K562 (cell line): ENCODE data around the gene CDC42EP3. TPM values are rescaled to one million over a fixed set of nuclear protein-coding genes. Genes with fewer than 3 reads are reported as not detected.

Experiments used
- C11orf30 ChIP-seq: fragments of 450-650 bp; IDR thresholded peaks from 2 replicates; pipeline ENCODE4 v1.6.1; 2016; ENCODE audit warnings: low read depth, mild to moderate bottlenecking
- CTCF ChIP-seq, 3 experiments: IDR thresholded peaks in 2 of 3; conservative IDR thresholded peaks in 1 of 3; 2 replicates each; pipeline ENCODE4 v1.5.1; 2011 to 2012; ENCODE audit warnings: low read length in 3 of 3, mild to moderate bottlenecking in 3 of 3, control low read depth in 2 of 3, improper control_type of control experiment in 1 of 3, inconsistent platforms in 1 of 3, low read depth in 1 of 3, mixed read lengths in 1 of 3, moderate library complexity in 1 of 3; ENCODE audit not compliant: insufficient read depth in 2 of 3
- CXXC5 ChIP-seq: fragments of 250-450 bp; sonication (Bioruptor Pico); IDR thresholded peaks from 2 replicates; pipeline ENCODE4 v1.8.0; 2022; ENCODE audit warnings: inconsistent platforms, mild to moderate bottlenecking, moderate library complexity
- JUN ChIP-seq, 2 experiments: sonication (generic) in 1 of 2; formaldehyde crosslinking in 1 of 2; IDR thresholded peaks; 2 replicates each; pipeline versions ENCODE4 v1.6.1 to v1.8.0; 2012 to 2022; ENCODE audit warnings: borderline replicate concordance in 2 of 2, mild to moderate bottlenecking in 2 of 2, improper control_type of control experiment in 1 of 2, low read depth in 1 of 2, low read length in 1 of 2, missing genetic modification reagents in 1 of 2
- KDM4B ChIP-seq, 2 experiments: fragments of 450-650 bp in 1 of 2; sonication (generic) in 1 of 2; IDR thresholded peaks; 2 replicates each; pipeline ENCODE4 v1.6.1; 2016 to 2017; ENCODE audit warnings: borderline replicate concordance in 2 of 2, antibody characterized with exemption in 1 of 2, low read depth in 1 of 2, mild to moderate bottlenecking in 1 of 2
- MAFG ChIP-seq: fragments of 450-650 bp; conservative IDR thresholded peaks from 2 replicates; pipeline ENCODE4 v1.6.1; 2016; ENCODE audit warnings: missing genetic modification characterization, missing compliant biosample characterization
- SRF ChIP-seq, 2 experiments: fragments of 250-450, 450-650 bp in 1 of 2; sonication (Bioruptor Pico) in 1 of 2; sonication (generic) in 1 of 2; formaldehyde crosslinking; IDR thresholded peaks; 2 replicates each; pipeline versions ENCODE4 v1.5.0 to v1.5.1; 2020 to 2022; ENCODE audit warnings: mild to moderate bottlenecking in 1 of 2, missing genetic modification reagents in 1 of 2
- TAF9B ChIP-seq: fragments of 450-650 bp; IDR thresholded peaks from 2 replicates; pipeline ENCODE4 v1.6.1; 2018; ENCODE audit warnings: mild to moderate bottlenecking; ENCODE audit not compliant: partially characterized antibody
- TEAD1 ChIP-seq, 2 experiments: fragments of 450-650 bp in 1 of 2; sonication (generic) in 1 of 2; formaldehyde crosslinking; IDR thresholded peaks; 2 replicates each; pipeline versions ENCODE4 v1.4.0 to v1.8.0; 2020 to 2022; ENCODE audit warnings: mild to moderate bottlenecking in 2 of 2, missing genetic modification reagents in 1 of 2
- U2AF1 ChIP-seq: fragments of 200-400 bp; formaldehyde crosslinking; optimal IDR thresholded peaks from 2 replicates; pipeline ENCODE3; 2017; ENCODE audit warnings: mild to moderate bottlenecking, low read depth, low read length, moderate library complexity
- ZC3H8 ChIP-seq: fragments of 450-650 bp; IDR thresholded peaks from 2 replicates; pipeline ENCODE4 v1.6.1; 2017
- ZFPM2 ChIP-seq: fragments of 250-450 bp; sonication (Bioruptor Pico); IDR thresholded peaks from 2 replicates; pipeline ENCODE4 v1.5.1; 2022; ENCODE audit warnings: mild to moderate bottlenecking
- ZFX ChIP-seq: sonication (generic); formaldehyde crosslinking; IDR thresholded peaks from 2 replicates; pipeline ENCODE4 v1.8.0; 2022; ENCODE audit warnings: mild to moderate bottlenecking, missing genetic modification reagents, moderate library complexity
- ZNF347 ChIP-seq: fragments of 450-650 bp; formaldehyde crosslinking; IDR thresholded peaks from 2 replicates; pipeline ENCODE4 v1.4.0; 2020; ENCODE audit warnings: low read depth, mild to moderate bottlenecking, moderate library complexity
- ZNF75A ChIP-seq: fragments of 450-650 bp; formaldehyde crosslinking; IDR thresholded peaks from 2 replicates; pipeline ENCODE4 v1.4.0; 2020; ENCODE audit warnings: mild to moderate bottlenecking
- ZNF780A ChIP-seq: fragments of 250-450 bp; sonication (Bioruptor Pico); IDR thresholded peaks from 2 replicates; pipeline ENCODE4 v1.5.0; 2021; ENCODE audit warnings: mild to moderate bottlenecking
- polyA plus RNA-seq, 8 experiments: library from polyadenylated mRNA; depleted of rRNA in 4 of 8; stranded (reverse) in 5 of 8; unstranded in 3 of 8; fragments of >200 nt; fragmentation: Nextera tagmentation in 2 of 8; fragmentation: Illumina TruSeq in 1 of 8; extraction: Ambion mirVana in 2 of 8; extraction: Trizol in 1 of 8; gene quantifications; 2 replicates each; pipeline versions ENCODE4 v1.2.1 to v1.2.3, GENCODE V29; 2011 to 2014; ENCODE audit warnings: inconsistent platforms in 1 of 8, missing spikeins in 1 of 8
- total RNA-seq, 7 experiments: library from RNA; depleted of rRNA in 6 of 7; stranded (reverse); fragments of >200 nt in 6 of 7; fragmentation: Illumina TruSeq in 2 of 7; extraction: Trizol in 2 of 7; gene quantifications; 2 replicates each; pipeline versions ENCODE4 v1.2.1 to v1.2.3, GENCODE V29; 2011 to 2021; ENCODE audit warnings: low replicate concordance in 1 of 7
- TF ChIP-seq, protein P1 (sequence below): fragments of 450-650 bp; IDR thresholded peaks from 2 replicates; pipeline ENCODE4 v1.7.0; 2016; ENCODE audit warnings: borderline replicate concordance
- TF ChIP-seq, protein P2 (sequence below): fragments of 250-450 bp; sonication (Bioruptor Pico); IDR thresholded peaks from 2 replicates; pipeline ENCODE4 v1.5.0; 2020; ENCODE audit warnings: mild to moderate bottlenecking, borderline replicate concordance
- TF ChIP-seq, protein P3 (sequence below): fragments of 250-450 bp; sonication (Bioruptor Pico); IDR thresholded peaks from 2 replicates; pipeline ENCODE4 v1.5.0; 2020; ENCODE audit warnings: mild to moderate bottlenecking

CDC42EP3 gene
- total and polyA plus RNA-seq, 9 of the 15 experiments (the other 6 are each of a cell fraction or from before 2014, with no cell fraction given) = 0.72 to 6.4 (median 2.0) TPM

GRCh38 chr2:37672104-37672869 lies 845 bp upstream of the CDC42EP3 start (continued):
- no peak for TF ChIP-seq ZFPM2 (CRISPR knock-in tag)
- TF ChIP-seq TAF9B = no peak
- TF ChIP-seq C11orf30 = no peak
- TF ChIP-seq ZNF347 (CRISPR knock-in tag) = no peak
- TF ChIP-seq ZFX (CRISPR knock-in tag) = peak; percentile 38; the same call in 1 of the 2 replicates
- no peak for TF ChIP-seq ZNF75A
- TF ChIP-seq, protein P1, sequence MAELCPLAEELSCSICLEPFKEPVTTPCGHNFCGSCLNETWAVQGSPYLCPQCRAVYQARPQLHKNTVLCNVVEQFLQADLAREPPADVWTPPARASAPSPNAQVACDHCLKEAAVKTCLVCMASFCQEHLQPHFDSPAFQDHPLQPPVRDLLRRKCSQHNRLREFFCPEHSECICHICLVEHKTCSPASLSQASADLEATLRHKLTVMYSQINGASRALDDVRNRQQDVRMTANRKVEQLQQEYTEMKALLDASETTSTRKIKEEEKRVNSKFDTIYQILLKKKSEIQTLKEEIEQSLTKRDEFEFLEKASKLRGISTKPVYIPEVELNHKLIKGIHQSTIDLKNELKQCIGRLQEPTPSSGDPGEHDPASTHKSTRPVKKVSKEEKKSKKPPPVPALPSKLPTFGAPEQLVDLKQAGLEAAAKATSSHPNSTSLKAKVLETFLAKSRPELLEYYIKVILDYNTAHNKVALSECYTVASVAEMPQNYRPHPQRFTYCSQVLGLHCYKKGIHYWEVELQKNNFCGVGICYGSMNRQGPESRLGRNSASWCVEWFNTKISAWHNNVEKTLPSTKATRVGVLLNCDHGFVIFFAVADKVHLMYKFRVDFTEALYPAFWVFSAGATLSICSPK = no peak
- TF ChIP-seq CXXC5 = peak; percentile 69; the same call in 1 of the 2 replicates
- TF ChIP-seq MAFG (tag) = no peak
- TF ChIP-seq TEAD1 (CRISPR knock-in tag; IDR thresholded peaks at IDR 0.05) = peak in 1 of 2 experiments; percentile 42; a peak in 2 of 4 replicates
- TF ChIP-seq KDM4B (IDR thresholded peaks at IDR 0.05; ENCODE audit: borderline replicate concordance in 2 of 2, low read depth in 1 of 2) = no peak
- no peak for TF ChIP-seq CTCF (IDR thresholded peaks at IDR 0.05 in 2 of 3, conservative IDR thresholded peaks at IDR 0.05 in 1 of 3; ENCODE audit: insufficient read depth in 2 of 3, low read depth in 1 of 3, low read length in 3 of 3)
- TF ChIP-seq ZC3H8 = no peak
- no peak for TF ChIP-seq U2AF1
- no peak for TF ChIP-seq ZNF780A (CRISPR knock-in tag)
- TF ChIP-seq, protein P2, sequence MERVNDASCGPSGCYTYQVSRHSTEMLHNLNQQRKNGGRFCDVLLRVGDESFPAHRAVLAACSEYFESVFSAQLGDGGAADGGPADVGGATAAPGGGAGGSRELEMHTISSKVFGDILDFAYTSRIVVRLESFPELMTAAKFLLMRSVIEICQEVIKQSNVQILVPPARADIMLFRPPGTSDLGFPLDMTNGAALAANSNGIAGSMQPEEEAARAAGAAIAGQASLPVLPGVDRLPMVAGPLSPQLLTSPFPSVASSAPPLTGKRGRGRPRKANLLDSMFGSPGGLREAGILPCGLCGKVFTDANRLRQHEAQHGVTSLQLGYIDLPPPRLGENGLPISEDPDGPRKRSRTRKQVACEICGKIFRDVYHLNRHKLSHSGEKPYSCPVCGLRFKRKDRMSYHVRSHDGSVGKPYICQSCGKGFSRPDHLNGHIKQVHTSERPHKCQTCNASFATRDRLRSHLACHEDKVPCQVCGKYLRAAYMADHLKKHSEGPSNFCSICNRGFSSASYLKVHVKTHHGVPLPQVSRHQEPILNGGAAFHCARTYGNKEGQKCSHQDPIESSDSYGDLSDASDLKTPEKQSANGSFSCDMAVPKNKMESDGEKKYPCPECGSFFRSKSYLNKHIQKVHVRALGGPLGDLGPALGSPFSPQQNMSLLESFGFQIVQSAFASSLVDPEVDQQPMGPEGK = no peak
- TF ChIP-seq JUN (IDR thresholded peaks at IDR 0.05; ENCODE audit: borderline replicate concordance, low read depth, low read length) = no peak
- TF ChIP-seq JUN (CRISPR knock-in tag; IDR thresholded peaks at IDR 0.05; ENCODE audit: borderline replicate concordance) = no peak
- TF ChIP-seq, protein P3, sequence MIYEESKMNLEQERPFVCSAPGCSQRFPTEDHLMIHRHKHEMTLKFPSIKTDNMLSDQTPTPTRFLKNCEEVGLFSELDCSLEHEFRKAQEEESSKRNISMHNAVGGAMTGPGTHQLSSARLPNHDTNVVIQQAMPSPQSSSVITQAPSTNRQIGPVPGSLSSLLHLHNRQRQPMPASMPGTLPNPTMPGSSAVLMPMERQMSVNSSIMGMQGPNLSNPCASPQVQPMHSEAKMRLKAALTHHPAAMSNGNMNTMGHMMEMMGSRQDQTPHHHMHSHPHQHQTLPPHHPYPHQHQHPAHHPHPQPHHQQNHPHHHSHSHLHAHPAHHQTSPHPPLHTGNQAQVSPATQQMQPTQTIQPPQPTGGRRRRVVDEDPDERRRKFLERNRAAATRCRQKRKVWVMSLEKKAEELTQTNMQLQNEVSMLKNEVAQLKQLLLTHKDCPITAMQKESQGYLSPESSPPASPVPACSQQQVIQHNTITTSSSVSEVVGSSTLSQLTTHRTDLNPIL (CRISPR knock-in tag) = no peak
- no peak for TF ChIP-seq SRF (CRISPR knock-in tag; IDR thresholded peaks at IDR 0.05)
